Prostate gland (tissue), 2 donors: ENCODE results near the gene TOMM40.

Source experiments
- POLR2A ChIP-seq: fragments of 450-650 bp; IDR thresholded peaks from one replicate; pipeline ENCODE4 v1.6.1; 2016; ENCODE audit warnings: antibody characterized with exemption, mild to moderate bottlenecking
- POLR2AphosphoS5 ChIP-seq: sonication (generic); formaldehyde crosslinking; IDR thresholded peaks from one replicate; pipeline ENCODE4 v1.6.1; 2017; ENCODE audit warnings: antibody characterized with exemption
- TF ChIP-seq, protein P1 (sequence below), 4 experiments: fragments of 200-600 bp in 2 of 4; fragments of 450-650 bp in 2 of 4; sonication (generic) in 2 of 4; IDR thresholded peaks; 1 replicate in 3 of 4; 2 replicates in 1 of 4; pipeline ENCODE4 v1.5.1; 2016 to 2019; ENCODE audit warnings: antibody characterized with exemption in 4 of 4, mild to moderate bottlenecking in 2 of 4, moderate library complexity in 2 of 4

DNA sequence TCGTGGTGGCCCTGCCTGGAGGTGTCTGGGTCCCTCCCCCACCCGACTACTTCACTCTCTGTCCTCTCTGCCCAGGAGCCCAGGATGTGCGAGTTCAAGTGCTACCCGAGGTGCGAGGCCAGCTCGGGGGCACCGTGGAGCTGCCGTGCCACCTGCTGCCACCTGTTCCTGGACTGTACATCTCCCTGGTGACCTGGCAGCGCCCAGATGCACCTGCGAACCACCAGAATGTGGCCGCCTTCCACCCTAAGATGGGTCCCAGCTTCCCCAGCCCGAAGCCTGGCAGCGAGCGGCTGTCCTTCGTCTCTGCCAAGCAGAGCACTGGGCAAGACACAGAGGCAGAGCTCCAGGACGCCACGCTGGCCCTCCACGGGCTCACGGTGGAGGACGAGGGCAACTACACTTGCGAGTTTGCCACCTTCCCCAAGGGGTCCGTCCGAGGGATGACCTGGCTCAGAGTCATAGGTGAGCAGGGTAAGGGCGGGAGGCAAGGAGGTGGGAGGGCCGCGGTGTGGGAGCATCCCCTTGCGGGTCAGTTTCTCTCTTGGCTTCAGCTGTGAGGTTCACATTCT lies 25.8 kb upstream of the TOMM40 start:
- TF ChIP-seq POLR2A = no peak
- TF ChIP-seq, protein P1, sequence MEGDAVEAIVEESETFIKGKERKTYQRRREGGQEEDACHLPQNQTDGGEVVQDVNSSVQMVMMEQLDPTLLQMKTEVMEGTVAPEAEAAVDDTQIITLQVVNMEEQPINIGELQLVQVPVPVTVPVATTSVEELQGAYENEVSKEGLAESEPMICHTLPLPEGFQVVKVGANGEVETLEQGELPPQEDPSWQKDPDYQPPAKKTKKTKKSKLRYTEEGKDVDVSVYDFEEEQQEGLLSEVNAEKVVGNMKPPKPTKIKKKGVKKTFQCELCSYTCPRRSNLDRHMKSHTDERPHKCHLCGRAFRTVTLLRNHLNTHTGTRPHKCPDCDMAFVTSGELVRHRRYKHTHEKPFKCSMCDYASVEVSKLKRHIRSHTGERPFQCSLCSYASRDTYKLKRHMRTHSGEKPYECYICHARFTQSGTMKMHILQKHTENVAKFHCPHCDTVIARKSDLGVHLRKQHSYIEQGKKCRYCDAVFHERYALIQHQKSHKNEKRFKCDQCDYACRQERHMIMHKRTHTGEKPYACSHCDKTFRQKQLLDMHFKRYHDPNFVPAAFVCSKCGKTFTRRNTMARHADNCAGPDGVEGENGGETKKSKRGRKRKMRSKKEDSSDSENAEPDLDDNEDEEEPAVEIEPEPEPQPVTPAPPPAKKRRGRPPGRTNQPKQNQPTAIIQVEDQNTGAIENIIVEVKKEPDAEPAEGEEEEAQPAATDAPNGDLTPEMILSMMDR (IDR thresholded peaks at IDR 0.05) = no peak
- TF ChIP-seq POLR2AphosphoS5 = no peak
